HG03520 (cell line): ENCODE measurements around the gene LCN6.
"Not testable (repeated sequence)": the region's sequence is repeated elsewhere in the genome, so short reads cannot be mapped to it uniquely, and the experiment has no call there.

ENCODE experiments used
- ATAC-seq: cut with Tn5 transposase; IDR thresholded peaks from one replicate; pipeline ENCODE4 v1.9.1; 2021; ENCODE audit warnings: mild to moderate bottlenecking, moderate library complexity; ENCODE audit not compliant: unreplicated experiment

Gene LCN6, protein sequence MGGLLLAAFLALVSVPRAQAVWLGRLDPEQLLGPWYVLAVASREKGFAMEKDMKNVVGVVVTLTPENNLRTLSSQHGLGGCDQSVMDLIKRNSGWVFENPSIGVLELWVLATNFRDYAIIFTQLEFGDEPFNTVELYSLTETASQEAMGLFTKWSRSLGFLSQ

DNA sequence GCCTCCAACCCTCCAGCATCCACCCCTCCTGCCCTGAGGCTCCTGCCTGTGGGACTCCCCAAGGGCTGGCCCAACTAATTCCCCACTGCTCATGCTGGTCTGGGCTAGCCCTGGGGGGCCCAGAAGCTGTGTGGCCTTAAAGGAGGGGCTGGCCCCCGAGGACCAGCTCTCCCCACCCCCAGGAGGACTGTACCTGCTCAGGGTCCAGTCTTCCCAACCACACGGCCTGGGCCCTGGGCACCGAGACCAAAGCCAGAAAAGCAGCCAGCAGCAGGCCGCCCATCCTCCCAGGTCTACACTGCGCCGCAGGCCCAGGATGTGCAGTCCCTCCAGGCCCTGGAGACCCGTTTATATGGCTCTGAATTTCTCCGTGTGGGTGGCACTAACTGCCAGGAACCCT, at the start of gene LCN6:
TSS of gene LCN6 (minus strand) at position 325 of the 400 bp plus-strand sequence. CDS start at position 283, 42 bp downstream.
- no peak for ATAC-seq

DNA sequence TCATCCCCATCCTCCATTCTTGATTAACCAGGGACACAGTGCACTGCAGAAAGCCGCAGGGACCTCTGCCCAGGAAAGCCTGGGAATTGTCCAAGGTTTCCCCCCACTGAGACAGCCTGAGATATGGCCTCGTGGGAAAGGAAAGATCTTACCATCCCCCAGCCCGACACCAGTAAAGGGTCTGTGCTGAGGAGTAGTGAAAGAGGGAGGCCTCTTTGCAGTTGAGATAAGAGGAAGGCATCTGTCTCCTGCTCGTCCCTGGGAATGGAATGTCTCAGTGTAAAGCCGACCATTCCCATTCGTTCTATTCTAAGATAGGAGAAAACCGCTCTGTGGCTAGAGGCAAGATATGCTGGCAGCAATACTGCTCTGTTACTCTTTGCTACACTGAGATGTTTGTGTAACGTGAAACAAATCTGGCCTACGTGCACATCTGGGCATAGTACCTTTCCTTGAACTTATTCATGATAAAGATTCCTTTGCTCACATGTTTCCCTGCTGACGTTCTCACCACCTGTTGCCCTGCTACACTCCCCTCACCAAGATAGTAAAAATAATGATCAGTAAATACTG, 48.5 kb upstream of the LCN6 start:
- not testable (repeated sequence) for ATAC-seq

DNA sequence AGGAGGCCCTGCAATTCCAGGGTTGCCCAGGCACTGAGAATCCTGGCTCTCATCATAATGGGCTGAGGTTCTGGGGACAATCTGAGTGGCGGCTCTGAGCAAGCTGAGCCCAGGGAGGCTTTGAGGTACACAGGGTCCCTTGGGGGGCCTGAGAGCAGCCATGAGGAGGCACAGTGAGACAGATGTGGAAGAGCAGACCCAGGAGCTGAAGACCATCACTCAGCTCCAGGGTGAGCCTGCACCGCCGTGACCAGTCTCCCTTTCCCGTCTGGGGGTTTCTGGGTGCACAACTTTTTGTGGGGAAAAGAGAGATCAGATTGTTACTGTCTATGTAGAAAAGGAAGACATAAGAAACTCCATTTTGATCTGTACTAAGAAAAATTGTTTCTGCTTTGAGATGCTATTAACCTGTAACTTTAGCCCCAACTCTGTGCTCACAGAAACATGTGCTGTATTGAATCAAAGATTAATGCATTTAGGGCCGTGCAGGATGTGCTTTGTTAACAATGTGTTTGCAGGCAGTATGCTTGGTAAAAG, 48.0 kb upstream of the LCN6 start, which contains the start of gene CCDC183:
TSS of gene CCDC183 (plus strand) at position 101 of the 537 bp plus-strand sequence. CDS start at position 161, 60 bp downstream.
- ATAC-seq, result no peak

DNA sequence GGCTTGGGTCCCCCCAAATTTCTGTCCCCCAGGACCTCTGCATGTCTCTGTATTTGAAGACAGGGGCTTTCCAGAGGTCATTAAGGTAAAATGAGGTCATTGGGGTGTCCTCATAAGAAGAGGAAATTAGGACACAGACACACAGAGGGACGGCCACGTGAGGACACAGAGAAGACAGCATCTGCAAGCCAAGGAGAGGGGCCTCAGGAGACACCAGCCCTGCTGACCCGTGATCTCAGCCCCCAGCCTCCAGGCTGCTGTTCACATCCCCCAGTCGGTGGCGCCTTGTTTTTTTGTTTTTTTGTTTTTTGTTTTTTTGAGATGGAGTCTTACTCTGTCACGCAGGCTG, 46.6 kb upstream of the LCN6 start:
- ATAC-seq, result no peak

DNA sequence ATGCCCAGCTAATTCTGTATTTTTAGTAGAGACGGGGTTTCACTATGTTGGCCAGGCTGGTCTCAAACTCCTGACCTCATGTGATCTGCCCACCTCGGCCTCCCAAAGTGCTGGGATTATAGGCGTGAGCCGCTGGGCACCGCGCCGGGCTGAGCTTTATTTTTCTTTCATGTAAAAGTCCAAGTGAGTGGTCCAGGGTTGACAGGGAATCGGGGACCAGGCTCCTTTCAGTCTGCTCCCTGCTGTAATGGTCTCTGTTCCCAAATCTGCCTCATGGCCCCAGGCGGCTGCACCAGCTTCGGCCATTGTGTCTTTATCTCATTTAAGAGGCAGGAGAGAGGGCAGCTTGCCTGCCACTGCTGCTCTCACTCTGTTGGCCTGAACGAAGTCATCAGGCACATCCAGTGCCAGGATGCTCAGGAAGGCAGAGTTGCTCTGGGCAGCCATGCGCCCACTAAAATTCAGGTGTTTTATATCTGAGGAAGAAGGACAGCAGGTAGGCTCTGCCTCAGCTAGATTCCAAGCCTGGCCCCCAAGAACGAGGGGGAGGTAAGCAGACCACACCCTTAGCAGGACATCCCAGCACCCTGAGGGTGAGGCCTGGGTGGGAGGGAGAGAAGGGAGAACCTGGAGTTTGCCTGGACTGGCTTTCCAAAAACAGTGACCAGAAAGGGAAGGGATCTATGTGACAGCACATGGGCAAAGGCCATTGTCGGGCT, 46.1 kb upstream of the LCN6 start:
- no peak for ATAC-seq

DNA sequence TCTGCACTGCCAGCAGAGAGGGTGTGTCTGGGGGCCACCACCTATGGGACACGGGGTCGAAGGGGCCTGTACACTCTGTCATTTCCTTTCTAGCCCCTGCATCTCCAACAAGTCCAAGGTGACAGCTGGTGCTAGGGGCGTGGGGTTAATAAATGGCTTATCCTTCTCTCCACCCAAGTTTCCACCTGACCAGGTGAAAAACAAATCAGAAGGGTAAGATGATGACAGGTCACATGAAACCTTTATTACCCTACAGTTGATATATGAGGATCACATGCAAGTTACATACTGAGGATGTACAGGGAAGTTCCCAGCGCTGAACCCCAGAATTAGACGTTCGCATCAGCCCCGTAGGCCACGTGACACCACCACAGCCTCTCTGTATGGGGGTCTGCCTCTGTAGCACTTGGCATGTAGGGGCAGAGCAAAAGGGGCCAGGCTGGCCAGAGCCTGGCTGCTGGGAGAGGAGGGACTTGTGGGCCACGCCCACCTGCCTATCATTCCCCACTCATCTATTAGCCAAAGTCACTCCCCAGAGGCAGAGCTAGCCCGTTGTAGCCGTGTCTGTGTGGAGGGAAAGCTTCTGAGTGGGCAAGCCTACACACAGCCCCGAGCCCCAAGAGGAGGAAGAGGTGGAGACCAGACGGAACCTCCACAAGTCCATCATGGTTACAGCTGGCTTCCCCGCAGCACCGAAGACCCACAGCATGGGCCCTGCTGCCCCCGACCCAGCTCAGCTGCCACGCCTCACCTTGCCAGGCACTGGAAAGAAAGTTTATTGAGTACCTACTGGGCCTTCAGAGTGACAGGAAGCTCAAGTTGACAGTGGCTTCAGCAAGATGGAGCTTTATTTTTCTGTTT, 45.0 kb upstream of the LCN6 start:
- no peak for ATAC-seq

DNA sequence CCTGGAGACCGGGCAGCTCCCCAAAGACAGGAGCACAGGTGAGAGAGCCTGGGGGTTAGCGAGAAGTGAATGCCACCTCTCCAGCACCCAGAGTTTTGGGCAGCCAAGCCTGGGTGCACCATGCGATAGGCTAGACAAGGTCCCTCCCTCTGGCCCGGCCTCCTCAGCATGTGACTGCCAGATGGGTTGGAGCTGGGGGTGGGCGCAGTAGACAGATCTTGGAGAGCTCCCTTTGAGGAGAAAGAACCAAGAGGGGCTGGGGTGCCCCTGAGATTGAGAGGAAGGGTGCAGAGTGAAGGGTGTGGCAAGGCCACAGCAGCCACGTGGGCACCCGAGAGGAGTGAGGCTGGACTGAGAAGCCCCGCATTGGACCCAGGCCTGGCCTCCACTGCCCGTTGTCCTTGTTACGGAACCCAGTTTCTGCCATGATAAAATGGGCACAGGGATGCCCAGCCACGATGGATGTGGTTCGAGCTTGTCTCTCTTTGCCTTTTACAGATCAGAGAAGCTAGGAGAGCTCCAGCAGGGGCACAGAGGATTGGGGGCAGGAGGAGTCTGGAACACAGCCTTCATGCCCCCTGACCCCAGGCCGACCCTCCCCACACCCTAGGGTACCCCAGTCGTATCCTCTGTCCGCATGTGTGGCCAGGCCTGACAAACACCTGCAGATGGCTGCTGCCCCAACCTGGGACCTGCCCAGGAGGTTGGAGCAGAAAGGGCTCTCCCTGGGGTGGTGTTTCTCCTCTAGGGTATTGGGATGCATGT, 44.2 kb upstream of the LCN6 start:
- ATAC-seq, result no peak

DNA sequence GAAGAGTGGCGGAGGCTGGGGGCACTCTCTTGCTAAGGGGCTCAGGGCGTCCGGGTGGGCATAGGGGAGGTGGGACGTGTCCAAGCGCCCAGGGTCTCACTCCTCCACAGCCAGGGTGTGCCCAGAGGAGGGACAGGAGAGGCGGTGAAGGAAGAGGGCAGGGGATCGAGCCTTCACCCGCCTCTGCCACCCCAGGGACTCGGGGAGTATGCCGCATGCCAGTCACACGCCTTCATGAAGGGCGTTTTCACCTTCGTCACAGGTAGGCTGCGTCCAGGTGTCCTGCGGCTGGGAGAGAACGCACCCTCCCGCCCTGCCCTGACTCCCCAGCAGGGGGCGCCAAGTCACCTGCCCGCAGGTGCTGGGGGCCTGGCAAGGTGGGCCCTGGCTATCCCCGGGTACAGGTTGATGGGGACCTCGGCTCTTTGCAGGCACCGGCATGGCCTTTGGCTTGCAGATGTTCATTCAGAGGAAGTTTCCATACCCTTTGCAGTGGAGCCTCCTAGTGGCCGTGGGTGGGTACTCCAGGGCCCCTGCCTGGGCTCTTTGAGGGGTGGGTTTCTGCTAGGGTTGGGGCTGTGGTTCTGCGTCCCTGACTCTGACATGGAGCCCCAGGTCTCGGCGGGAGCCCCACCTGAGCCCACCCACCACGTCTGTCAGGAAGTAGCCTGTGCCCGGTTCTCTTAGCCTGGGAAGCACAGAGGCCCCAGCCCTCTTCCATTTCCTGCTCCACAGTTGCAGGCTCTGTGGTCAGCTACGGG, 43.4 kb upstream of the LCN6 start:
- ATAC-seq, result peak; percentile 7

DNA sequence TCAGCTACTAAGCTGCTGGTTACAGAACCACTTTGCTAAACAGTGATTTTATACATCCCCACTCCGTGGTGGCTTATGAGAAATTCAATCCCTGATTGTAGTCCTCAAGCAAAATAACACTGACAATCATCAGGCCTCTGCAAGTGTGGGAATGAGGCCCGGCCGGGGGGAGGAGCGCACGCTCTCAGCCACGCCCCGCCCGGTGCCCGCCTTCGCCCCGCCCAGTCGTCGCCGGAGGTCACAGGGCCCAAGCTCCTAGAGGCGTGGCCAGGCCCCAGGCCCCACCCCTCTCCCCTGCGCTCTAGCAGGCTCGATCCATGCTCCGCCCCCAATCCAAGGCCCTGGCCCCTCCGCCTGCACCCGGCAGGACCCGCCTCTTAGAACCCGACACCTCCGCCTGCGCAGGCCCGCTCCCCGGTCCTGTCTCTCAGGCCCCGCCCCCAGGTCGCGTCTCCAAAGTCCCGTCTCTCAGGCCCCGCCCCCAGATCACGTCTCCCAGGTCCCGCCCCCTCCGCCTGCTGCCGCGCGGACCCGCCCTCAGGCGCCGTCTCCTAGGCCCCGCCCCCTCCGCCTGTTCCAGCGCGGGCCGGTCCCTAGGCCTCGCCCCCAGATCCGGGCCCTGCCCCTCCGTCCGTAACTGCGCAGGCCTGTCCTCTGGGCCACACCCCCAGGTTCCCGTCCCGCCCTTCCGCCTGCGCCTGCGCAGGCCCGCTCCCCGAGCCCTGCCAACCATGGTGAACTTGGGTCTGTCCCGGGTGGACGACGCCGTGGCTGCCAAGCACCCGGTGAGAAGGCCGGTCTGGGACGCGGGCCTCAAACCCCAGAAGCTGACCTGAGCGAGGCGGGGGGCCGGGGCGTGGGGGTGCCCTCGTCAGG, 42.6 kb upstream of the LCN6 start, which contains the start of gene TMEM141:
TSS of gene TMEM141 (plus strand) at position 705 of the 876 bp plus-strand sequence. CDS start at position 732, 27 bp downstream.
- ATAC-seq, result peak; percentile 82

DNA sequence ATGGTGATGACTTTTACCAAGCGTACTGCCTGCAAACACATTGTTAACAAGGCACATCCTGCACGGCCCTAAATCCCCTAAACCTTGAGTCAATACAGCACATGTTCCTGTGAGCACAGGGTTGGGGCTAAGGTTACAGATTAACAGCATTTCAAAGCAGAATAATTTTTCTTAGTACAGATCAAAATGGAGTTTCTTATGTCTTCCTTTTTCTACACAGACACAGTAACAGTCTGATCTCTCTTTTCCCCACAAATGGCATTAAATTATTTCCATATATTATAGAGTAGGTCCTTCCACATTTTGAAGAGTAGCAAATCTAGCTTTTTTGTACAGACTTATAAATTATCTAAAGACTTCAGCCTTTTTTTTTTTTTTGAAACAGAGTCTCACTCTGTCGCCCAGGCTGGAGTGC, 41.2 kb upstream of the LCN6 start:
- ATAC-seq, result no peak

DNA sequence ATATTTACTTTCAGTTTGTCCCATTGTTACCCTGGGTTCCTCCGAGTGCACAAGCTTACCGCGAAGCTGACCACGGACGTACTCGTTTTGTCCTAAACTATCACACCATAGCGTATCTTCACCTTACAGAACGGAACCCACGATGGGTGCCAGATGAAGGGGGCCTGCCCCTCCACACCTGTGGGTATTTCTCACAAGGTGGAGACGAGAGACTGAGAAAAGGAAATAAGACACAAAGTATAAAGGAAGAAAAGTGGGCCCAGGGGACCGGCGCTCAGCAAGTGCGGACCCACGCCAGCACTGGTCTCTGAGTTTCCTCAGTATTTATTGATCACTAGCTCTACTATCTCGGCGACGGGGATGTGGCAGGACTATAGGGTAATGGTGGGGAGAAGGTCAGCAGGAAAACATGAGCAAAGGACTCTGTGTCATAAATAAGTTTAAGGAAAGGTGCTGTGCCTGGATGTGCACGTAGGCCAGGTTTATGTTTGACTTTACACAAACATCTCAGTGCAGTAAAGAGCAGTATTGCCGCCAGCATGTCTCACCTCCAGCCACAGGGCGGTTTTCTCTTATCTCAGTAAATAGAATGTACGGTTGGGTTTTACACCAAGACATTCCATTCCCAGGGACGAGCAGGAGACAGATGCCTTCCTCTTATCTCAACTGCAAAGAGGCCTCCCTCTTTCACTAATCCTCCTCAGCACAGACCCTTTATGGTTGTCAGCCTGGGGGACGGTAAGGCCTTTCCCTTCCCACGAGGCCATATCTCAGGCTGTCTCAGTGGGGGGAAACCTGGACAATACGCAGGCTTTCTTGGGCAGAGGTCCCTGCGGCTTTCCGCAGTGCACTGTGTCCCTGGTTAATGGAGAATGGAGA, 40.6 kb upstream of the LCN6 start:
- not testable (repeated sequence) for ATAC-seq

DNA sequence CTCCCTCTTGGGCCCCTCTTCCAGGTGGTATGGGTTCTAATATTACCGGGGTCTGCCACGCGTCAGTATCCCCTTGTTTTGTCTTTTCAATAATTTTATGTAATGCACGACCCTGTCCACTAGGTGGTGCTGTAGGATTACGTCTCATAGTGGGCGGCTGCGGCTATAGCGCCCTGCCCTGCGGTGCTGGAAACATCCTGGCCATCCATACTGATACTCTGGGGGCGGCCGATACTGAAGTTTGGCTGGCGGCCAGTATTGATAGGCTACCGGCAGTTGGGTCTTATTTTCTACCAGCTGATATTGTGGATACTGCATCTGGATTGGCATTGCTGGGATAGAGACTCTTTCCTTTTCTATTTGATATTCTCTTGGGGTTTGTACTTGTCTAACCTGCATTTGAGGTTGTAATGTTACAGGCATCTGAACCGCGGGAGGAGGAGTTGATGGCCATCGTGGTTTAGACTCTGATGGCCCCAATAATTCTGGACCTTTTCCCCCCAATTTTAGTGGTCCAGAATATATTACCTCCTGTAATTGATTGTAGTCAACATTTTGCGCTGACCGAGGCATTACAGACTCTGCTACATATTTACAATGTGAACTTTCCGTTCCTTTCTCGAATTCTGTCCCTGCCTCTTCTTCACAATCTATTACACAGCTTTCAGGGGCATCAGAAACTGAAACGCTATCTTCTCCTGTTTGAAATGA, 39.5 kb upstream of the LCN6 start:
- ATAC-seq, result no peak

DNA sequence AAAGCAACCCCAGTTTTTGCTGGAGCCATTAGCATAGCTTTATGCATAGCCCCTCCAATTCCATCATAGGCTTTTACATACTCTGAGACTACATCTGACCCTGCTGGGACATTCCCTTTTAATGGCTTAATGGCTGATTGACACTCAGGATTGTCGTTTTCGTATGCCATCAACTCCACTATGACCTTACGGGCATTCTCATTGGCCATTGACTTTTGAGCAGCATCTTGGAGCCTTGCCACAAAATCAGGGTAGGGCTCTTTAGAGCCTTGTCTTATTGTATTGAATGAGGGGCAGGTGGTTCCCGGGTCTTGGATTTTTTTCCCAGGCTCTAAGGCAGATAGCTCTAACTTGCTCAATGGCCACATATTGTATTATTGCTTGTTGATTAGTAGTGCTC, 38.7 kb upstream of the LCN6 start:
- not testable (repeated sequence) for ATAC-seq

DNA sequence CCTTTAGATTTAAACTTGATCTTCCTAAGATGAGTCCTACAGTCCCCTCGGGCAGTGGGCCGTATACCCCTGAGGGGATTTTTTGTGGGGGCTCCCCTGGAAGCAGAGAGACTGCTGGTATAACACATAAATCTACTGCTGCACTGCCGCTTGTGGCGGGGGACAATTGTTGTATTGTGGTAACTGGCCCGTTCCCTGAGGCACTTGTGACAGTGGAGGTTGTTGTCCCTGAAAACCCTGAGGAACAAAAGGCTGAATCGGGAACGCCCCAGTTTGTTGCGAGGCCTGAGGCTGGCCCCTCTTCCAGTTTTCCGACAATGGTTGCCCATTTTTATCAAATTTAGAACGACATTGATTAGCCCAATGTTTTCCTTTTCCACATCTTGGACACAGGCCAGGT, 38.1 kb upstream of the LCN6 start:
- no peak for ATAC-seq

DNA sequence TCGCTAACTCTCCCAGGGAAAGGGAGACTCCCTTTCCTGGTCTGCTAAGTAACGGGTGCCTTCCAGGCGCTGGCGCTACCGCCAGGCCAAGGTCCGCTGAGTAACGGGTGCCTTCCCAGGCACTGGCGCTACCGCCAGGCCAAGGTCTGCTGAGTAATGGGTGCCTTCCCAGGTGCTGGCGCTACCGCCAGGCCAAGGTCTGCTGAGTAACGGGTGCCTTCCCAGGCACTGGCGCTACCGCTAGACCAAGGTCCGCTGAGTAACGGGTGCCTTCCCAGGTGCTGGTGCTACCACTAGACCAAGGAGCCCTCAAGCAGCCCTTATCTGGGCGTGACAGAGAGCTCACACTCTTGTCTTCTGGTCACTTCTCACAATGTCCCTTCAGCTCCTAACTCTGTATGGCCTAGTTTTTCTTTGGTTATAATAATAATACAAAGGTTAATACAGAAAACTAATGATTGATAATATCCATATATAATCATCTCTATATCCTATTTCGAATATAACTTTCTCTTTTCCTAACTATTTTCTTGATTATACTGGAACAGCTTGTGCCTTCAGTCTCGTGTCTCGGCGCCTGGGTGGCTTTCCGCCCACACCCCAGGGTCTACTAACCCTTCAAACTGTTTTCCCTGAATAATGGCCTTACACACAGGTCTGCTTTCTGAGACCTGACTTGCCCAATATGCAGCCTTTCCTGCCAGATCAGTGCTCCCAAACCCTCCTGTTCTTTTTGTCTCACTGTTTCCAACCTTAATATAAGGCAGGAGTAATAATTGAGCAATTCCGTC, 37.4 kb upstream of the LCN6 start:
- ATAC-seq, result not testable (repeated sequence)

DNA sequence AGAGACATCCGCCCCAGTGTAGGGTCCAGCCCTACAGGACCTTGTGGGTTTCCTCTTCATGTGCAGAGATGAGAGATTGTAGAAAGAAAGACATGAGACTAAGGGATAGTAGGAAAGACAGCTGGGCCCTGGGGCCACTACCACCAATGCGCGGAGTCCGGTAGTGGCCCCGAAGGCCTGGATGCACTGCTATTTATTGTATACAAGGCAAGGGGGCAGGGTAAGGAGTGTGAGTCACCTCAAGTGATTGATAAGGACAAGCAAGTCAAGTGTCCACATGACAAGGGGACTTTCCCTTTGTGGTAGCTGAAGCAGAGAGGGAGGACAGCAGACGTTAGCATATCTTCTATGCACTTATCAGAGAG, 36.7 kb upstream of the LCN6 start:
- no peak for ATAC-seq
